Neutrophil (primary cell): ENCODE results near the gene CRK.

ENCODE experiments used
- H3K27ac ChIP-seq: fragments of 200-600 bp; sonication (generic); 2 replicates; pipeline ENCODE4 v1.5.1; 2016; ENCODE audit warnings: mild to moderate bottlenecking, moderate library complexity
- H3K27me3 ChIP-seq: fragments of 200-600 bp; sonication (generic); 2 replicates; pipeline ENCODE4 v1.6.0; 2016; ENCODE audit warnings: mild to moderate bottlenecking
- H3K36me3 ChIP-seq: fragments of 200-600 bp; sonication (generic); 2 replicates; pipeline ENCODE4 v1.5.1; 2017
- H3K4me1 ChIP-seq, 2 experiments: fragments of 200-600 bp in 1 of 2; sonication (generic) in 1 of 2; 1 replicate in 1 of 2; 2 replicates in 1 of 2; pipeline versions ENCODE4 v1.5.1 to v1.6.1; 2013 to 2016; ENCODE audit warnings: low read depth in 1 of 2, low read length in 1 of 2, mild to moderate bottlenecking in 1 of 2, moderate library complexity in 1 of 2; ENCODE audit not compliant: control insufficient read depth in 1 of 2, insufficient read depth in 1 of 2
- H3K4me3 ChIP-seq, 2 experiments: fragments of 200-600 bp in 1 of 2; sonication (generic) in 1 of 2; 1 replicate in 1 of 2; 2 replicates in 1 of 2; pipeline ENCODE4 v1.5.1; 2013 to 2016; ENCODE audit warnings: low read depth in 1 of 2, low read length in 1 of 2, mild to moderate bottlenecking in 1 of 2, moderate library complexity in 1 of 2
- H3K9me3 ChIP-seq: fragments of 200-600 bp; sonication (generic); 2 replicates; pipeline ENCODE4 v1.5.1; 2016
- TF ChIP-seq, protein P1 (sequence below): fragments of 200-600 bp; sonication (generic); IDR thresholded peaks from 2 replicates; pipeline ENCODE4 v1.5.1; 2016; ENCODE audit warnings: antibody characterized with exemption

The CRK gene

DNA sequence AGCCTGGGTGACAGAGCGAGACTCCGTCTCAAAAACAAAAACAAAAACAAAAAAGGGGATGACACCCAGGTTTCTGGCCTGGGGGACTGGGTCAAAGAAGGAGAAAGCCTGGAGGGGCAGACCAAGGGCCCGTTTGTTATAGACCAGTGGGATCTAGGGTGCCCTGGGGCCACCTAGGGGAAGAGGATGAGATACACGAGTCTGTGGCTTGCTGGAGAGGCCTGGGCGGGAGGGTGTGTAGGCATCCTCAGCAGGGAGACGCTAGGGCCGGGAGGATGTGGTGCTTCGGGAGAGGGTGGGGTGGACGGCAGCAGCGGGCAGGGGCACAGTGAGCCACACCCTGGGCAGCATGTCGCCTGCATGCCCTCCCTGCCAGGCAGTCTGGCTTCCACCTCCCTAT is 17.1 kb upstream of the CRK start:
- H3K27ac ChIP-seq, result no peak overlapping the region
- H3K36me3 ChIP-seq, result no peaks in the 10 kb centered on the region
- H3K9me3 ChIP-seq, result no peaks in the 10 kb centered on the region
- peaks cover 99% of the 10 kb centered on the region for H3K27me3 ChIP-seq
- peaks cover 0 to 6% of the 10 kb centered on the region in 2 experiments for H3K4me1 ChIP-seq
- no peak overlapping the region for H3K4me3 ChIP-seq
- TF ChIP-seq, protein P1, sequence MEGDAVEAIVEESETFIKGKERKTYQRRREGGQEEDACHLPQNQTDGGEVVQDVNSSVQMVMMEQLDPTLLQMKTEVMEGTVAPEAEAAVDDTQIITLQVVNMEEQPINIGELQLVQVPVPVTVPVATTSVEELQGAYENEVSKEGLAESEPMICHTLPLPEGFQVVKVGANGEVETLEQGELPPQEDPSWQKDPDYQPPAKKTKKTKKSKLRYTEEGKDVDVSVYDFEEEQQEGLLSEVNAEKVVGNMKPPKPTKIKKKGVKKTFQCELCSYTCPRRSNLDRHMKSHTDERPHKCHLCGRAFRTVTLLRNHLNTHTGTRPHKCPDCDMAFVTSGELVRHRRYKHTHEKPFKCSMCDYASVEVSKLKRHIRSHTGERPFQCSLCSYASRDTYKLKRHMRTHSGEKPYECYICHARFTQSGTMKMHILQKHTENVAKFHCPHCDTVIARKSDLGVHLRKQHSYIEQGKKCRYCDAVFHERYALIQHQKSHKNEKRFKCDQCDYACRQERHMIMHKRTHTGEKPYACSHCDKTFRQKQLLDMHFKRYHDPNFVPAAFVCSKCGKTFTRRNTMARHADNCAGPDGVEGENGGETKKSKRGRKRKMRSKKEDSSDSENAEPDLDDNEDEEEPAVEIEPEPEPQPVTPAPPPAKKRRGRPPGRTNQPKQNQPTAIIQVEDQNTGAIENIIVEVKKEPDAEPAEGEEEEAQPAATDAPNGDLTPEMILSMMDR, result no peak

DNA sequence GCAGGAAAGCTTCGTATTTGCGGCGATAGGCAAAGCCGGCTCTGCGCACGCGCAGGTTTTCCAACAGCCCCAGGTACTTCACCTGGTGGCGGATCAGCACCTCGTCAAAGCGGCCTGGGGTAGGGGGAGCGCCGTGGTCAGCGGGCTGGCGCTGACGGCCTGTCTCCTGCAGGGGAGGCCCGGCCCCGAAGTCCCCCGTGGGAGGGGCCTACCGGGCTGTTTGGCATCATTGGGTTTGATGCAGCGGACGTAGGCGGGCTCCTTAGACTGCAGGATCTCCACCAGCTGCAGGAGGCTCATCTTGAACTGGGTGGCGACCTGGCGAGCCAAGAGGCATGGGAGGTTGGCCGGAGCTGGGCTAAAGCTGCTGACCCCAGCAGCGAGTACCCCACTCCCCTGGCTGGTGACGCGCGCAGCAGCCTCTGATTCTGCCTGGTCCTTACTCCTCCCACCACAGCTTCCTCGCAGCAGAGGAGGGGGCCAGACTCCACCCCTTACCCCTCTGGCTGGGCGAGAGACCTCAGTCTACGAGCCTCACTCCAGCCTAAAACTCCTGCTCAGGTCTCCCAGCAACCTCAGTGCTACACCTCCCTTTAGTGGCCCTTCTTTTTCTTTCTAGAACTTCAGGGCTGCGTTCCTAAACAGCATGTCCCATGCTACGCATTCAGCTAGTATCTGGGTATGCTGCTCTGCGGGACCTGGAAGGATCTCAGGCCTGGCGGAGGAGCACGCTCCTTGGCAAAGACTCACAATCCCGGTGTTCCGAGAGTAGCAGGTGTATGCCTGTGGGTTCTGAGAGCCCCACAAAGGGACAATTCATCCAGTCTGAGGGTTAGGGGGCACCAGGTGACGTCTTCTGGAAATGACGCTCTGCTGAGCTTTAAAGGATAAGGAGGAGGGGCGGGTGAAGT is 16.1 kb upstream of the CRK start:
- TF ChIP-seq, protein P1, result no peak
- Histone ChIP-seq H3K36me3 (no peaks in the 10 kb centered on the region), H3K27me3 (peaks cover 97% of the 10 kb centered on the region), H3K4me3 (no peak overlapping the region), H3K27ac (no peak overlapping the region), H3K4me1 (peaks cover 0 to 12% of the 10 kb centered on the region in 2 experiments), H3K9me3 (no peaks in the 10 kb centered on the region)

DNA sequence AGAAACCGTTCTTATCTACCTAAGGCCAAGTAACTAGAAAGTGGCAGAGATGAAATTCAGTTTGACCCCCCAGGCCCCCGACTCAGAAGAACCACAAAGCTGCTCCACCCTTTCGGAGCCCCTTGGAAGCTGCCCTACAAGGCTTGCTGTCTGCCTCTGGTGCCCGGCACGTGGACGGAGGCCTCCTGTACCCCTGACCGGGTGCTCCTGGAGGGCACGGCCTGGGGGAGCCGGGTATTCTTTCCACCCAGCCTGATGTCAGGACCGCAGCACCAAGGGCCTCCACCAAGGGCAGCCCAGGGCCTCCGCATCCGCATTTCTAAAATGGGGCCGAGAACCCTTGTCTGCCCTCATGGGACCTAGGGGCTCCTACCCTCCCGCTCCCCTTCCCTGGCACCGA is 15.5 kb upstream of the CRK start:
- TF ChIP-seq, protein P1, result no peak
- H3K27me3 ChIP-seq, result peaks cover 97% of the 10 kb centered on the region
- H3K4me3 ChIP-seq, result no peak overlapping the region
- H3K36me3 ChIP-seq, result no peaks in the 10 kb centered on the region
- no peak overlapping the region for H3K27ac ChIP-seq
- H3K9me3 ChIP-seq, result no peaks in the 10 kb centered on the region
- peaks cover 0 to 12% of the 10 kb centered on the region in 2 experiments for H3K4me1 ChIP-seq

DNA sequence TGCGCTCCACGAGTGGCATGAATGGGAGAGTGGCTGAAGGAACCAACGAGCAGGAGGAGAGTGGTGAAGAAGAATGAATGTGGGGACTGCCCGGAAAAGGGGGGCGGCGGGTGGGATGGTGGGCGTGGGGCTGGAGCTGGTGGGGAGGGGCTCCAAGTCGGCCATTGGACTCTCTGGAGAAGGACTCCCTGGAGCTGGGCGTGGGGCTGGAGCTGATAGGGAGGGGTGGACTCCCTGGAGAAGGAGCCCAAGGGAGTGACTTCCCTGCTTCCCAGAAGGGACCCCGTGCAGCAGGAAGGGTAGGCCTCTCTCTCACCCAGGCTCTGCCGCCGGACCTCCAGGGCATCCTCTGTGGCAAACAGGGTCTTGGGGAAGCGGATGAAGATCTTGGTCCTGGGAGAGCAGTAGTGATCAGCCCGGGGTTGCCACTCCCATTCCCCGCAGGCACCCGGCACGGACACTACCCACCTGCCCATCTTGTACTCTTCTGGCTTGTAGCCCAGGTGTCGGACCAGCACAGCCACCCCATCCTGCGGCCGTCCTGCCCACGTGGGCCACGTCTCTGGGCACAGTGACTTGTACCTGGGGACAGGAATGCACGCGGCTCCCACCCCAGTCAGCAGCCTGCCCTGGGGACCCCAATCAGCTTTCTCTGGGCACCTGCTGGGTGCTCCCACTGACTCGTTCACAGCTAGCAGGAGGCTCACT is 14.9 kb upstream of the CRK start:
- Histone ChIP-seq H3K9me3 (no peaks in the 10 kb centered on the region), H3K27ac (no peak overlapping the region), H3K36me3 (no peaks in the 10 kb centered on the region), H3K4me1 (peaks cover 0 to 12% of the 10 kb centered on the region in 2 experiments), H3K4me3 (no peak overlapping the region), H3K27me3 (peaks cover 97% of the 10 kb centered on the region)
- TF ChIP-seq, protein P1, result no peak

DNA sequence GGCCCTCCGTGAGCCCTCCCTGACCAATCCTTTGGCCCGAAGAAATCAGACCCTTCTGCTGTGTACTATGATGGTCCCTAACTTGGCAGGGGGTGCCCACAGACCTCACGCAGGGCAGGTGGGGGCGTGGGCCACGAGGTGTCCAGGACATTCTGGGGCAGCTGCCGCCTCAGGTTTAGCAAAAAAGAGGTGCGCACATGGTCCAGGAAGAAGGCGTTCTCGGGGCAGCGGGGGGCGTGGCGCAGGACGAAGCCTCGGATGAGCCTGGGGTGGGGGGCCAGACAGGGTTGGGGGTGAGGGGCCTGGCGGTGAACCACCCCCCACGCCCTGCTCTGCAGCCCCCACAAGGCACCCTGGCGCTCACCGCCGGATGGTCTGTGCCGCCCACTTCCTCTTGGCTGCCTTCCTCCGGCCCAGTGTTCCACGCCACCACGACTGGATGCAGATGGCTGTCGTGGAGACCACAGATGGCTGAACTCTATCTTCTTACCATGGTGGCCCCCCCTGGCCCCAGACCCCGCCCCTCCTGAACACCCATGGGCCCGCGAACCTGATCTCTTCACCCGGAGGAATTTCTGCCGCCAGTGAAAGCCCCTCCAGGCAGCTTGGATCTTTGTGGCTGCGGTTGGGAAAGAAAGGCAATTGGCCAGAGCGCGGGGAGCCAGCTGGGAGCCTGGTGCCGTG is 14.2 kb upstream of the CRK start:
- Histone ChIP-seq H3K27ac (no peak overlapping the region), H3K27me3 (peaks cover 97% of the 10 kb centered on the region), H3K4me1 (peaks cover 0 to 12% of the 10 kb centered on the region in 2 experiments), H3K36me3 (no peaks in the 10 kb centered on the region), H3K9me3 (no peaks in the 10 kb centered on the region), H3K4me3 (no peak overlapping the region)
- TF ChIP-seq, protein P1, result no peak
